ENCODE measurements around the gene PRKG1.
"Not testable (repeated sequence)": the region's sequence is repeated elsewhere in the genome, so short reads cannot be mapped to it uniquely, and the experiment has no call there.

PRKG1 gene

DNA sequence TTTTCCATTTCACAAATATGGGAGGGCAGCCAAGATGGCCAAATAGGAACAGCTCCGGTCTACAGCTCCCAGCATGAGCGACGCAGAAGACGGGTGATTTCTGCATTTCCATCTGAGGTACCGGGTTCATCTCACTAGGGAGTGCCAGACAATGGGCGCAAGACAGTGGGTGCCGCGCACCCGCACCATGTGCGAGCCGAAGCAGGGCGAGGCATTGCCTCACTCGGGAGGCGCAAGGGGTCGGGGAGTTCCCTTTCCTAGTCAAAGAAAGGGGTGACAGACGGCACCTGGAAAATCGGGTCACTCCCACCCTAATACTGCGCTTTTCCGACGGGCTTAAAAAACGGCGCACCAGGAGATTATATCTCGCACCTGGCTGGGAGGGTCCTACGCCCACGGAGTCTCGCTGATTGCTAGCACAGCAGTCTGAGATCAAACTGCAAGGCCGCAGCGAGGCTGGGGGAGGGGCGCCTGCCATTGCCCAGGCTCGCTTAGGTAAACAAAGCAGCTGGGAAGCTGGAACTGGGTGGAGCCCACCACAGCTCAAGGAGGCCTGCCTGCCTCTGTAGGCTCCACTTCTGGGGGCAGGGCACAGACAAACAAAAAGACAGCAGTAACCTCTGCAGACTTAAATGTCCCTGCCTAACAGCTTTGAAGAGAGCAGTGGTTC is 89.2 kb downstream of the PRKG1 start:
- not testable (repeated sequence) for H3K27ac ChIP-seq (ENCODE audit: low read depth, low read length); H3K18ac ChIP-seq (ENCODE audit: low read length); H4K91ac ChIP-seq (ENCODE audit: low read depth, low read length); H2AFZ ChIP-seq (ENCODE audit: insufficient read depth, low read length, poor library complexity); H2BK5ac ChIP-seq (ENCODE audit: low read depth, low read length, poor library complexity); H3K9me3 ChIP-seq (ENCODE audit: insufficient read depth, low read depth, low read length); H3K79me2 ChIP-seq (ENCODE audit: control insufficient read depth, insufficient read depth, low read length, poor library complexity); H3K4ac ChIP-seq (ENCODE audit: low read depth, low read length); H3K79me1 ChIP-seq (ENCODE audit: low read length); H3K4me2 ChIP-seq (ENCODE audit: low read length); H4K12ac ChIP-seq (ENCODE audit: low read depth, low read length); DNase-seq; H2BK120ac ChIP-seq (ENCODE audit: insufficient read depth, low read length, poor library complexity); H3K9ac ChIP-seq (ENCODE audit: low read length); H3K4me1 ChIP-seq (ENCODE audit: control insufficient read depth in 1 of 2, insufficient read depth in 2 of 2, low read length in 2 of 2); H2BK12ac ChIP-seq (ENCODE audit: low read length); H3K4me3 ChIP-seq (ENCODE audit: low read depth, low read length); H4K8ac ChIP-seq (ENCODE audit: low read depth, low read length); H3K23ac ChIP-seq (ENCODE audit: low read length); H3K27me3 ChIP-seq (ENCODE audit: insufficient read depth, low read length); H3K36me3 ChIP-seq (ENCODE audit: control insufficient read depth in 1 of 2, insufficient read depth in 2 of 2, low read length in 2 of 2); H3K14ac ChIP-seq (ENCODE audit: low read length); H2AK5ac ChIP-seq (ENCODE audit: low read length)
- whole genome bisulfite sequencing (ENCODE audit: extremely low coverage, insufficient coverage, insufficient read length) = no CpG with 5 or more reads among the region's 30 CpGs

DNA sequence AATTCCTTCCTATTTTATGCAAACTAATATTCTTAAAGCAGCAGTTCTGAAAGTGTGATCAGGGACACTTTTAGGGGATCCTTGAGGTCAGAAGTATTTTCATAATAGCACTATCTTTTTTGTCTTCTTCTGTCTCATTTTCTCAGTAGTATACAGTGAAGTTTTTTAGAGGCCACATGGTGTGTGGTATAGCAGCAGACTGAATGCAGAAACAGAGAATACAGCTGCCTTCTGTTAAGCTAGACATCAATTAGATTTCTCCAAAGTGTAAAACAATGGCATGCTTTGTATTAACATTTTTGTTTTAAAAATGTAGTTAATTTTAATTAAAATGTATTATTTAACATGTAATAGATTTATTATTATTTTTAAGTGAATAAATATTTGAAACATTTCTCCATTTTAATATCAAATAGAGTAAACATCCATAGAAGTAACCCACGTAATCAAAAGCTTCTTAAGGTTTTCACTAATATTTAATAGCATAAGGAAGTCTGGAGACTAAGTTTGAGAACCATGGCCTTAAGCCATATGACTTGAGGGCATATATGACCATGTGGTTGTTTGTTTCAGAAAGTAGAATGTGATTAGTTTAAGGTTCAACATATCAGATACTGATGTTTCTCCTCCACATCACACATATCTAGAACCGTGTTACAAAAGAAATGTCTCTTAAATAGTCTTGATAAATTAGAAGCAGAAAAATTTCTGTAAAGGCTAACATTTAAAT is 94.0 kb downstream of the PRKG1 start:
- H2BK12ac ChIP-seq (ENCODE audit: low read length) = no peak overlapping the region
- no peak overlapping the region for H3K4ac ChIP-seq (ENCODE audit: low read depth, low read length)
- H2AFZ ChIP-seq (ENCODE audit: insufficient read depth, low read length, poor library complexity) = no peak overlapping the region
- H3K23ac ChIP-seq (ENCODE audit: low read length) = no peak overlapping the region
- no peak overlapping the region for H2AK5ac ChIP-seq (ENCODE audit: low read length)
- H3K4me2 ChIP-seq (ENCODE audit: low read length) = no peak overlapping the region
- no peak overlapping the region for H3K4me3 ChIP-seq (ENCODE audit: low read depth, low read length)
- H2BK5ac ChIP-seq (ENCODE audit: low read depth, low read length, poor library complexity) = no peak overlapping the region
- no peak for DNase-seq
- H3K14ac ChIP-seq (ENCODE audit: low read length) = no peak overlapping the region
- no peak overlapping the region for H3K27ac ChIP-seq (ENCODE audit: low read depth, low read length)
- no peaks in the 10 kb centered on the region for H3K79me1 ChIP-seq (ENCODE audit: low read length)
- H2BK120ac ChIP-seq (ENCODE audit: insufficient read depth, low read length, poor library complexity) = no peak overlapping the region
- H4K91ac ChIP-seq (ENCODE audit: low read depth, low read length) = no peak overlapping the region
- H4K12ac ChIP-seq (ENCODE audit: low read depth, low read length) = no peak overlapping the region
- H3K18ac ChIP-seq (ENCODE audit: low read length) = no peak overlapping the region
- H3K36me3 ChIP-seq (ENCODE audit: control insufficient read depth in 1 of 2, insufficient read depth in 2 of 2, low read length in 2 of 2) = no peaks in the 10 kb centered on the region
- no peak overlapping the region for H4K8ac ChIP-seq (ENCODE audit: low read depth, low read length)
- no peaks in the 10 kb centered on the region for H3K9me3 ChIP-seq (ENCODE audit: insufficient read depth, low read depth, low read length)
- H3K79me2 ChIP-seq (ENCODE audit: control insufficient read depth, insufficient read depth, low read length, poor library complexity) = no peaks in the 10 kb centered on the region
- no peaks in the 10 kb centered on the region for H3K4me1 ChIP-seq (ENCODE audit: control insufficient read depth in 1 of 2, insufficient read depth in 2 of 2, low read length in 2 of 2)
- H3K27me3 ChIP-seq (ENCODE audit: insufficient read depth, low read length) = no peaks in the 10 kb centered on the region
- no CpG with 5 or more reads among the region's 2 CpGs for WGBS (ENCODE audit: extremely low coverage, insufficient coverage, insufficient read length)
- no peak overlapping the region for H3K9ac ChIP-seq (ENCODE audit: low read length)

DNA sequence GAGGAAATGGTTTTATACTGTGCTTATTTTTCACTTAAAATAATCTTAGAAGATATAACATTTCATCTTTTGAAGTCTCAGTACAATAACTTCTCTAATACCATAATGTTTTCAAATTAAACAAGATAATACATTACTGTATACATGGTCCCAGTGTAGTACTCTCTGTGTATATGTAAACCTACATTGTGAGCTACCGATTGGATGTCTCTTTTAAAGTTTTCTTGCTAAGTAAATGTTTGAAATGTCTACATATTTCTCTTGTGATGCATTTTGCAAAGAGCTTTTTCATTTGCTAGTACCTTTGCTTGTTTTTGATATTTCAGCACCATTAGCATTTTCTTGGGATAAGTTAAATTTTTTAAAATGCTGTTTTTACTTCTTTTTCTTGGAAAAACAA is 94.8 kb downstream of the PRKG1 start:
- no peak overlapping the region for H3K9ac ChIP-seq (ENCODE audit: low read length)
- H3K14ac ChIP-seq (ENCODE audit: low read length) = no peak overlapping the region
- no peak overlapping the region for H2AFZ ChIP-seq (ENCODE audit: insufficient read depth, low read length, poor library complexity)
- no peak overlapping the region for H3K27ac ChIP-seq (ENCODE audit: low read depth, low read length)
- H4K12ac ChIP-seq (ENCODE audit: low read depth, low read length) = no peak overlapping the region
- H3K4me3 ChIP-seq (ENCODE audit: low read depth, low read length) = no peak overlapping the region
- H2AK5ac ChIP-seq (ENCODE audit: low read length) = no peak overlapping the region
- H2BK5ac ChIP-seq (ENCODE audit: low read depth, low read length, poor library complexity) = no peak overlapping the region
- peak in 1 of 2 donors; percentile 16 for DNase-seq
- no peaks in the 10 kb centered on the region for H3K27me3 ChIP-seq (ENCODE audit: insufficient read depth, low read length)
- no peak overlapping the region for H4K8ac ChIP-seq (ENCODE audit: low read depth, low read length)
- H3K23ac ChIP-seq (ENCODE audit: low read length) = no peak overlapping the region
- no peak overlapping the region for H2BK12ac ChIP-seq (ENCODE audit: low read length)
- H3K4ac ChIP-seq (ENCODE audit: low read depth, low read length) = no peak overlapping the region
- no peak overlapping the region for H2BK120ac ChIP-seq (ENCODE audit: insufficient read depth, low read length, poor library complexity)
- no peak overlapping the region for H3K18ac ChIP-seq (ENCODE audit: low read length)
- no peaks in the 10 kb centered on the region for H3K9me3 ChIP-seq (ENCODE audit: insufficient read depth, low read depth, low read length)
- H4K91ac ChIP-seq (ENCODE audit: low read depth, low read length) = no peak overlapping the region
- no peaks in the 10 kb centered on the region for H3K4me1 ChIP-seq (ENCODE audit: control insufficient read depth in 1 of 2, insufficient read depth in 2 of 2, low read length in 2 of 2)
- no peaks in the 10 kb centered on the region for H3K79me1 ChIP-seq (ENCODE audit: low read length)
- WGBS (ENCODE audit: extremely low coverage, insufficient coverage, insufficient read length) = no CpG with 5 or more reads among the region's 1 CpG
- H3K4me2 ChIP-seq (ENCODE audit: low read length) = no peak overlapping the region
- no peaks in the 10 kb centered on the region for H3K79me2 ChIP-seq (ENCODE audit: control insufficient read depth, insufficient read depth, low read length, poor library complexity)
- H3K36me3 ChIP-seq (ENCODE audit: control insufficient read depth in 1 of 2, insufficient read depth in 2 of 2, low read length in 2 of 2) = no peaks in the 10 kb centered on the region

DNA sequence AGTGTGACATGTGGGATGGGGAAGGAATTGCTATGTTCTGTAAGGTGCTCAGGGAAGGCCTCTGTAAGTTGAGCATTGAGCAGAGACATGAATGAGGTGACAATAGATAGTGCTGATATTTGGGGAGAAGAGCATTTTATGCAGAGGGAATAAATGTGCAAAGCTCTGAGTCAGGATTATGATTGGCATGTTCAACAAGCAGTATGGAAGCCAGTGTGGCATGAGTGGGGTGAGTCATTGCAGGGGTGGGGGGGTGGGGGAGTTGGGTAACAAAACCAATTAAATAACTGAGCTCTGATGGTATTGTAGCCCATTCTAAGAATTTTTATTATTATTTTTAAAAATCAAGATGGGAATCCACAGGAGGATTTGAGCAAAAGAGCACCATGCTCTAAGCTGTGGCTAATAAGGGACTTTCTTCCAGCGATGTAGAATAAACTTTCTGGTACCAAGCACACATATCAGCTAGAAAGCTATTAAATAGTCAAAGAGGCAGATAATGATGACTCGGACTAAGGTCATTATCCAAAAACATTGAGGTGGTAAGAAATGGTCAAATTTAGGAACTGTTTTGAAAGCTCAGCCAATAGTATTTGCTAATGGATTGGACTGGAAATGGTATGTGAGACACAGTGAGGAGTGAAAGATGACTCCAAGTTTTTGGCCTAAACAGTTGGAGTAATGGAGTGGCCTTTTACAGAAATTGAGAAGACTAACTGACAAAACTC is 96.4 kb downstream of the PRKG1 start:
- Histone ChIP-seq H3K27me3 (ENCODE audit: insufficient read depth, low read length) (no peaks in the 10 kb centered on the region), H3K9me3 (ENCODE audit: insufficient read depth, low read depth, low read length) (no peaks in the 10 kb centered on the region), H3K9ac (ENCODE audit: low read length) (no peak overlapping the region), H3K18ac (ENCODE audit: low read length) (no peak overlapping the region), H3K4me3 (ENCODE audit: low read depth, low read length) (no peak overlapping the region), H2AK5ac (ENCODE audit: low read length) (no peak overlapping the region), H4K12ac (ENCODE audit: low read depth, low read length) (no peak overlapping the region), H2BK120ac (ENCODE audit: insufficient read depth, low read length, poor library complexity) (no peak overlapping the region), H2BK5ac (ENCODE audit: low read depth, low read length, poor library complexity) (no peak overlapping the region), H3K27ac (ENCODE audit: low read depth, low read length) (no peak overlapping the region), H3K4me2 (ENCODE audit: low read length) (no peak overlapping the region), H2BK12ac (ENCODE audit: low read length) (no peak overlapping the region), H3K79me2 (ENCODE audit: control insufficient read depth, insufficient read depth, low read length, poor library complexity) (no peaks in the 10 kb centered on the region), H3K36me3 (ENCODE audit: control insufficient read depth in 1 of 2, insufficient read depth in 2 of 2, low read length in 2 of 2) (no peaks in the 10 kb centered on the region), H3K23ac (ENCODE audit: low read length) (no peak overlapping the region), H2AFZ (ENCODE audit: insufficient read depth, low read length, poor library complexity) (no peak overlapping the region), H4K91ac (ENCODE audit: low read depth, low read length) (no peak overlapping the region), H3K79me1 (ENCODE audit: low read length) (no peaks in the 10 kb centered on the region), H3K4me1 (ENCODE audit: control insufficient read depth in 1 of 2, insufficient read depth in 2 of 2, low read length in 2 of 2) (no peaks in the 10 kb centered on the region), H3K4ac (ENCODE audit: low read depth, low read length) (no peak overlapping the region), H3K14ac (ENCODE audit: low read length) (no peak overlapping the region), H4K8ac (ENCODE audit: low read depth, low read length) (no peak overlapping the region)
- no peak for DNase-seq
- no CpG with 5 or more reads among the region's 2 CpGs for WGBS (ENCODE audit: extremely low coverage, insufficient coverage, insufficient read length)

Data from trophoblast cell (in vitro differentiated cells and primary cell).